ENCODE data around the gene FOXC1.

FOXC1 gene

GRCh38 chr6:1609648-1610496, at the start of gene FOXC1:
Gene FOXC1, plus strand, starts transcription at chr6:1609915. Its CDS starts 531 bp downstream, at chr6:1610446.
- Histone ChIP-seq H3K9ac (ENCODE audit: low read depth in 1 of 2, low read length in 2 of 2) (peak within 1 kb of the TSS in 1 of 2 donors; percentile 48), H3K4me3 (ENCODE audit: low read length in 2 of 2) (peak within 1 kb of the TSS; percentile 52 to 63), H3K9me3 (ENCODE audit: control insufficient read depth in 2 of 2, low read length in 2 of 2) (no peaks in the 10 kb centered on the region), H3K27ac (ENCODE audit: low read depth in 2 of 2, low read length in 2 of 2) (peak within 1 kb of the TSS; percentile 16 to 29), H3K27me3 (ENCODE audit: control insufficient read depth in 2 of 2, insufficient read depth in 2 of 2, low read length in 2 of 2) (peaks cover 60 to 79% of the 10 kb centered on the region in 2 donors), H3K4me1 (ENCODE audit: control insufficient read depth in 2 of 2, insufficient read depth in 2 of 2, low read length in 2 of 2) (peaks cover 19 to 20% of the 10 kb centered on the region in 2 donors), H3K36me3 (ENCODE audit: control insufficient read depth in 2 of 2, insufficient read depth in 2 of 2, low read length in 2 of 2) (no peaks in the 10 kb centered on the region)

- H3K4me1 ChIP-seq (ENCODE audit: control insufficient read depth in 2 of 2, insufficient read depth in 2 of 2, low read length in 2 of 2): no peaks in the 10 kb centered on the region
- no peaks in the 10 kb centered on the region for H3K36me3 ChIP-seq (ENCODE audit: control insufficient read depth in 2 of 2, insufficient read depth in 2 of 2, low read length in 2 of 2)
- no peak overlapping the region for H3K9ac ChIP-seq (ENCODE audit: low read depth in 1 of 2, low read length in 2 of 2)
- H3K4me3 ChIP-seq (ENCODE audit: low read length in 2 of 2): no peak overlapping the region
- no peaks in the 10 kb centered on the region for H3K9me3 ChIP-seq (ENCODE audit: control insufficient read depth in 2 of 2, low read length in 2 of 2)
- no peak overlapping the region for H3K27ac ChIP-seq (ENCODE audit: low read depth in 2 of 2, low read length in 2 of 2)
- no peaks in the 10 kb centered on the region for H3K27me3 ChIP-seq (ENCODE audit: control insufficient read depth in 2 of 2, insufficient read depth in 2 of 2, low read length in 2 of 2)
Measured at GRCh38 chr6:1560281-1561058, 49.2 kb upstream of the FOXC1 start.

GRCh38 chr6:1561355-1561754, 48.4 kb upstream of the FOXC1 start:
- Histone ChIP-seq H3K9ac (ENCODE audit: low read depth in 1 of 2, low read length in 2 of 2) (no peak overlapping the region), H3K9me3 (ENCODE audit: control insufficient read depth in 2 of 2, low read length in 2 of 2) (no peaks in the 10 kb centered on the region), H3K27me3 (ENCODE audit: control insufficient read depth in 2 of 2, insufficient read depth in 2 of 2, low read length in 2 of 2) (no peaks in the 10 kb centered on the region), H3K36me3 (ENCODE audit: control insufficient read depth in 2 of 2, insufficient read depth in 2 of 2, low read length in 2 of 2) (no peaks in the 10 kb centered on the region), H3K4me1 (ENCODE audit: control insufficient read depth in 2 of 2, insufficient read depth in 2 of 2, low read length in 2 of 2) (no peaks in the 10 kb centered on the region), H3K27ac (ENCODE audit: low read depth in 2 of 2, low read length in 2 of 2) (no peak overlapping the region), H3K4me3 (ENCODE audit: low read length in 2 of 2) (no peak overlapping the region)

GRCh38 chr6:1562171-1562955, 47.4 kb upstream of the FOXC1 start:
- Histone ChIP-seq H3K9ac (ENCODE audit: low read depth in 1 of 2, low read length in 2 of 2) (no peak overlapping the region), H3K4me1 (ENCODE audit: control insufficient read depth in 2 of 2, insufficient read depth in 2 of 2, low read length in 2 of 2) (no peaks in the 10 kb centered on the region), H3K27ac (ENCODE audit: low read depth in 2 of 2, low read length in 2 of 2) (no peak overlapping the region), H3K9me3 (ENCODE audit: control insufficient read depth in 2 of 2, low read length in 2 of 2) (no peaks in the 10 kb centered on the region), H3K27me3 (ENCODE audit: control insufficient read depth in 2 of 2, insufficient read depth in 2 of 2, low read length in 2 of 2) (no peaks in the 10 kb centered on the region), H3K36me3 (ENCODE audit: control insufficient read depth in 2 of 2, insufficient read depth in 2 of 2, low read length in 2 of 2) (no peaks in the 10 kb centered on the region), H3K4me3 (ENCODE audit: low read length in 2 of 2) (no peak overlapping the region)

- H3K9ac ChIP-seq (ENCODE audit: low read depth in 1 of 2, low read length in 2 of 2): no peak overlapping the region
- peaks cover 2 to 8% of the 10 kb centered on the region in 2 donors for H3K9me3 ChIP-seq (ENCODE audit: control insufficient read depth in 2 of 2, low read length in 2 of 2)
- H3K36me3 ChIP-seq (ENCODE audit: control insufficient read depth in 2 of 2, insufficient read depth in 2 of 2, low read length in 2 of 2): no peaks in the 10 kb centered on the region
- no peak overlapping the region for H3K27ac ChIP-seq (ENCODE audit: low read depth in 2 of 2, low read length in 2 of 2)
- no peak overlapping the region for H3K4me3 ChIP-seq (ENCODE audit: low read length in 2 of 2)
- no peaks in the 10 kb centered on the region for H3K27me3 ChIP-seq (ENCODE audit: control insufficient read depth in 2 of 2, insufficient read depth in 2 of 2, low read length in 2 of 2)
- no peaks in the 10 kb centered on the region for H3K4me1 ChIP-seq (ENCODE audit: control insufficient read depth in 2 of 2, insufficient read depth in 2 of 2, low read length in 2 of 2)
Measured at GRCh38 chr6:1569377-1569776, 40.3 kb upstream of the FOXC1 start.

GRCh38 chr6:1570848-1571247, 38.9 kb upstream of the FOXC1 start:
- H3K9ac ChIP-seq (ENCODE audit: low read depth in 1 of 2, low read length in 2 of 2): no peak overlapping the region
- H3K9me3 ChIP-seq (ENCODE audit: control insufficient read depth in 2 of 2, low read length in 2 of 2): peaks cover 2 to 8% of the 10 kb centered on the region in 2 donors
- no peaks in the 10 kb centered on the region for H3K27me3 ChIP-seq (ENCODE audit: control insufficient read depth in 2 of 2, insufficient read depth in 2 of 2, low read length in 2 of 2)
- H3K4me1 ChIP-seq (ENCODE audit: control insufficient read depth in 2 of 2, insufficient read depth in 2 of 2, low read length in 2 of 2): no peaks in the 10 kb centered on the region
- no peaks in the 10 kb centered on the region for H3K36me3 ChIP-seq (ENCODE audit: control insufficient read depth in 2 of 2, insufficient read depth in 2 of 2, low read length in 2 of 2)
- no peak overlapping the region for H3K27ac ChIP-seq (ENCODE audit: low read depth in 2 of 2, low read length in 2 of 2)
- H3K4me3 ChIP-seq (ENCODE audit: low read length in 2 of 2): no peak overlapping the region

- H3K27ac ChIP-seq (ENCODE audit: low read depth in 2 of 2, low read length in 2 of 2): no peak overlapping the region
- H3K36me3 ChIP-seq (ENCODE audit: control insufficient read depth in 2 of 2, insufficient read depth in 2 of 2, low read length in 2 of 2): no peaks in the 10 kb centered on the region
- H3K4me3 ChIP-seq (ENCODE audit: low read length in 2 of 2): no peak overlapping the region
- H3K9ac ChIP-seq (ENCODE audit: low read depth in 1 of 2, low read length in 2 of 2): no peak overlapping the region
- no peaks in the 10 kb centered on the region for H3K27me3 ChIP-seq (ENCODE audit: control insufficient read depth in 2 of 2, insufficient read depth in 2 of 2, low read length in 2 of 2)
- peaks cover 2 to 8% of the 10 kb centered on the region in 2 donors for H3K9me3 ChIP-seq (ENCODE audit: control insufficient read depth in 2 of 2, low read length in 2 of 2)
- no peaks in the 10 kb centered on the region for H3K4me1 ChIP-seq (ENCODE audit: control insufficient read depth in 2 of 2, insufficient read depth in 2 of 2, low read length in 2 of 2)
Measured at GRCh38 chr6:1572892-1573291, 36.8 kb upstream of the FOXC1 start.

- H3K9me3 ChIP-seq (ENCODE audit: control insufficient read depth in 2 of 2, low read length in 2 of 2): peaks cover 2 to 8% of the 10 kb centered on the region in 2 donors
- H3K27ac ChIP-seq (ENCODE audit: low read depth in 2 of 2, low read length in 2 of 2): no peak overlapping the region
- no peak overlapping the region for H3K4me3 ChIP-seq (ENCODE audit: low read length in 2 of 2)
- H3K27me3 ChIP-seq (ENCODE audit: control insufficient read depth in 2 of 2, insufficient read depth in 2 of 2, low read length in 2 of 2): peaks cover 0 to 2% of the 10 kb centered on the region in 2 donors
- H3K4me1 ChIP-seq (ENCODE audit: control insufficient read depth in 2 of 2, insufficient read depth in 2 of 2, low read length in 2 of 2): no peaks in the 10 kb centered on the region
- no peak overlapping the region for H3K9ac ChIP-seq (ENCODE audit: low read depth in 1 of 2, low read length in 2 of 2)
- H3K36me3 ChIP-seq (ENCODE audit: control insufficient read depth in 2 of 2, insufficient read depth in 2 of 2, low read length in 2 of 2): no peaks in the 10 kb centered on the region
Measured at GRCh38 chr6:1574083-1574761, 35.5 kb upstream of the FOXC1 start.

GRCh38 chr6:1574890-1575209, 34.9 kb upstream of the FOXC1 start:
- H3K27ac ChIP-seq (ENCODE audit: low read depth in 2 of 2, low read length in 2 of 2): no peak overlapping the region
- no peak overlapping the region for H3K9ac ChIP-seq (ENCODE audit: low read depth in 1 of 2, low read length in 2 of 2)
- H3K4me1 ChIP-seq (ENCODE audit: control insufficient read depth in 2 of 2, insufficient read depth in 2 of 2, low read length in 2 of 2): no peaks in the 10 kb centered on the region

More at GRCh38 chr6:1574890-1575209, 34.9 kb upstream of the FOXC1 start:
- peaks cover 0 to 2% of the 10 kb centered on the region in 2 donors for H3K27me3 ChIP-seq (ENCODE audit: control insufficient read depth in 2 of 2, insufficient read depth in 2 of 2, low read length in 2 of 2)
- H3K9me3 ChIP-seq (ENCODE audit: control insufficient read depth in 2 of 2, low read length in 2 of 2): peaks cover 2 to 8% of the 10 kb centered on the region in 2 donors
- no peak overlapping the region for H3K4me3 ChIP-seq (ENCODE audit: low read length in 2 of 2)
- no peaks in the 10 kb centered on the region for H3K36me3 ChIP-seq (ENCODE audit: control insufficient read depth in 2 of 2, insufficient read depth in 2 of 2, low read length in 2 of 2)
